ENCODE measurements around the gene RNF111.
"Not testable (repeated sequence)": the region's sequence is repeated elsewhere in the genome, so short reads cannot be mapped to it uniquely, and the experiment has no call there.

Gene RNF111

DNA sequence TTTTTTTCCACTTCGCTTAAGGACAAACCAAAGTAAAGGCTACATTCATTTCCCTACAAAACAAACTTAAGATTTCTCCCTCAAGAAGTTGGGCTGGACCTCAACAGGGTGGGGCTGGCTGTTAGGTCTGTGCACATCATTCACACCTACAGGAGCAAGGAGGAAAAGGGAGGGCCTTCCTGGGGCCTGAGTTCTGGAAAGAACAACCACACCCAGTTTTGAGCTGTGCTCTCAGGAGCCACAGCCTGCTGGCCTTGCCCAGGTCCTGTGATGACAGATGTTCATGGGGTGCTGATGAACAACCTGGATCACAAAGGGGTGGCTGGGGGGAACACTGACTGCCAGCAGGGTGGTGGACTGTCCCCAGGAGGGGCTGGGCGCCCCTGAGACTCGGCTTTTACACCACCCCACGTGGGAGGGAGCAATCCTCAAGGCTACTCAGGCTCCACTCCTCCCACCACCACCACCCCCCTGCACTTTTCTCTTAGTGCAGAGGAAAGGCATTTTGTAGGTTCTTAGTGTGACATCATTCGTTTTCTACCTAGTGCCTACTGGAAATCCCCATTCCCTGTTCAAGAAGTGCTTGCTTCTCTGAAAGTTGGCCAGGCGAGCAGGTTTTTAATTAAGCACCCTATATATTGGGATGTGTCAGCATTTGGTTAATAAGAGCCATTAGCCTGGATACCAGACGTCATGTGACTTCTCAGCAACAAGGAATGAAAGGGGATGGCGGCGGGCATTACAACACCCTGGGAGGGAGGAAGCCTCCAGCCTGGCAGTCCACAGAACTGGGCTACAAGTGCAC is 153.2 kb downstream of the RNF111 start:
- DNase-seq: no peak

DNA sequence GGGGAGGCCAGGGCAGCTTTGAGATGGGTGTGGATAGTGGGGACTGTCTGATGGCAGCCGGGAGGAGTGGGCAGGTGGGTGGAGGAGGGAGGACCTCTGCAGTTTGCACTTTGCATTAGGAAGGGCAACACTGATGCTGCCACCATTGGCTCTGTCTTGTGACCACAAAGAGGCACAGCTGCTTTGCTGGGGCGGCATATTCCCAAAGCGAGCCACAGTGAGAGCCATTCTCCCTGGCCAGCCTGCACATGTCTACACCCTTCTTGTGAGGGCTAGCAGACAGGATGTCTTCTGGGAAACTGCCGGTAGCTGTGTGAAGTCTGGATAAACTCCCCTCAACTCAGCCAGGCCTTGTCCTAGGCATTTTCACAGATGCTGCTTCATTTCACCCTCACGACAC is 155.8 kb downstream of the RNF111 start:
- DNase-seq: no peak

DNA sequence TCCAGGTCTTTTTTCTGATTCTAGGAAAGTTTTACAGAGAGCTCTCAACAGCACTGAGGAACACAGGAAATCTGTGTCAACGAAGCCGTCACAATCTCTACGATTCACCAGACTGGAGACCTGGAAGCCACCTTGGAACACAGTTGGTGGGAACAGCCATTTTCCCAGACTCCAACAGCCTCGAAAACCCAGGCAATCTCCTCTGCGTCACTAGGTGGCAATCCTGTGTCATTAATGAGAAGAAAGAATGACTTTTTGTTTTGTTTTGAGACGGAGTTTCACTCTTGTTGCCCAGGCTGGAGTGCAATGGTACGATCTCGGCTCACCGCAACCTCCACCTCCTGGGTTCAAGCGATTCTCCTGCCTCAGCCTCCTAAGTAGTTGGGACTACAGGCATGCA is 157.1 kb downstream of the RNF111 start:
- not testable (repeated sequence) for DNase-seq
